GM12892 (cell line): ENCODE results near the gene TRAF3.

Experiments
- POLR2A ChIP-seq: IDR thresholded peaks from 2 replicates; pipeline ENCODE4 v1.6.1; 2011; ENCODE audit warnings: low read depth, low read length, control low read depth
- POLR2AphosphoS5 ChIP-seq: IDR thresholded peaks from 2 replicates; pipeline ENCODE4 v1.6.1; 2011; ENCODE audit warnings: low read depth, low read length, control low read depth

DNA sequence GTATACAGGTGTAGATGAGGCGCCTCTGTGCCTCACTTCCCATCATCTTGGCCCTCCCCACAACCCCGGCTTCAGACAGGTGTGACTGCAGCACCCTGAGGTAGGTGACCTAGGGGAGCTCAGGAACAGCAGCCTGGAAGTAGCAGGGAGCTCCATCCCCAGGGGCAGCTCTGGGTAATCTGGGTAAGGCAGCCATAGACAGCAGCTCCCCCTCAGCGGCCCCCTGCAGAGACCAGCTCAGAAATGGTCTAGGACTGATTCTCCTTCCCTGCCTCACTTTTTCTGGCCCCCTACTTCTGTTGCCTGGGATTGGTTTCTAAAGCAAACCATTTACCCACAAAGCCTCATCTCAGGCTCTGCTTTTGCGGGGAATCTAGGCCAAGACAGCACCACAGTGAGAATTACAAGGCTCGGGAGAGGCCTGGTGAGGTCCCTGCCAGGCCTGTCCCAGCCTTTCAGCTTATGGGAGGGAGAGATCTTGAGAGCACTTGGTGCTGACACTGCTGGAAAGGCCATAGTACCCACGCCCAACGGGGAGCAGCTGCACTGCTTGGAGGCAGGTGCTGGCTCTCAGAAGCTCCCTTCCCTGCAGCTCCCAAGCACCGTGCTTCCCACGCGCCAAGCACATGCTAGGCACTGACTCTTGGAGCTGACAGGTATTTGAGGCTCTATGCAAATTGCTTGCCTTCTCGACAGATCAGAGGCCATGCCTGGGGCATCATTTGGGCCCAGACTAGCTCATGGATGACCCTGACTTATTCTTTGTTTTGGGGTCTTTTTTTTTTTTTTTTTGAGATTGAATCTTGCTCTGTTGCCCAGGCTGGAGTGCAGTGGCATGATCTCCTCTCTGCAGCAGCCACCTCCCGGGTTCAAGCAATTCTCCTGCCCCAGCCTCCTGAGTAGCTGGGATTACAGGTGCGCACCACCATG is 45.1 kb upstream of the TRAF3 start:
- TF ChIP-seq POLR2A (no peak), POLR2AphosphoS5 (no peak)
